Peyer's patch (tissue), 4 donors: Measurements from ENCODE around the gene XPNPEP1.

Experiments
- POLR2A ChIP-seq, 2 donors: fragments of 450-650 bp; IDR thresholded peaks; one replicate each; pipeline ENCODE4 v1.5.1; 2017; ENCODE audit warnings: antibody characterized with exemption in 2 of 2, mild to moderate bottlenecking in 2 of 2, moderate library complexity in 2 of 2
- TF ChIP-seq, protein P1 (sequence below), 6 experiments: fragments of 450-650 bp in 4 of 6; fragments of 200-600 bp in 2 of 6; sonication (generic) in 1 of 6; IDR thresholded peaks; one replicate each; pipeline ENCODE4 v1.5.1; 2017 to 2019; ENCODE audit warnings: antibody characterized with exemption in 6 of 6, mild to moderate bottlenecking in 3 of 6, moderate library complexity in 1 of 6

DNA sequence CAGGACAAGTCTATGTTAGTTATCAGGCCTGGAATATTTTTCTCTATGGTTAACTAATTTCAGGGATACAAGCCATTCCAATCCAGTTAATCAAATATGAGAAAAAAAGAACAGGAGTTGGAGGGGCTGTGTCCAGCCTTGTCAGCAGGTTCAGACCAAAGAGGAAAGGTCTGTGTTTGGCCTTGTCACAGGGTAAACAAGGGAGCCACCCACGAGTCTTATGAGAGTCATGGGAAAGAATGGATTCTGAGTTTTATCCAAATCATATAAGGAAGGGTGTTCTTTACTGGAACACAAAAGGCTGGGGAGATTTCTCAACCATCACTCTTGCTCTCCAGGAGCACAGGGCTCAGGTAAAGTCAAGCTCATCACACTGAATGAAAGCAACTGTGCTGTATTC is 99.1 kb downstream of the XPNPEP1 start:
- TF ChIP-seq, protein P1, sequence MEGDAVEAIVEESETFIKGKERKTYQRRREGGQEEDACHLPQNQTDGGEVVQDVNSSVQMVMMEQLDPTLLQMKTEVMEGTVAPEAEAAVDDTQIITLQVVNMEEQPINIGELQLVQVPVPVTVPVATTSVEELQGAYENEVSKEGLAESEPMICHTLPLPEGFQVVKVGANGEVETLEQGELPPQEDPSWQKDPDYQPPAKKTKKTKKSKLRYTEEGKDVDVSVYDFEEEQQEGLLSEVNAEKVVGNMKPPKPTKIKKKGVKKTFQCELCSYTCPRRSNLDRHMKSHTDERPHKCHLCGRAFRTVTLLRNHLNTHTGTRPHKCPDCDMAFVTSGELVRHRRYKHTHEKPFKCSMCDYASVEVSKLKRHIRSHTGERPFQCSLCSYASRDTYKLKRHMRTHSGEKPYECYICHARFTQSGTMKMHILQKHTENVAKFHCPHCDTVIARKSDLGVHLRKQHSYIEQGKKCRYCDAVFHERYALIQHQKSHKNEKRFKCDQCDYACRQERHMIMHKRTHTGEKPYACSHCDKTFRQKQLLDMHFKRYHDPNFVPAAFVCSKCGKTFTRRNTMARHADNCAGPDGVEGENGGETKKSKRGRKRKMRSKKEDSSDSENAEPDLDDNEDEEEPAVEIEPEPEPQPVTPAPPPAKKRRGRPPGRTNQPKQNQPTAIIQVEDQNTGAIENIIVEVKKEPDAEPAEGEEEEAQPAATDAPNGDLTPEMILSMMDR (IDR thresholded peaks at IDR 0.05), result no peak
- TF ChIP-seq POLR2A (IDR thresholded peaks at IDR 0.05), result no peak
